ENCODE measurements around the gene MAPK8IP1. TPM values are rescaled to one million over a fixed set of nuclear protein-coding genes. Genes with fewer than 3 reads are reported as not detected.

The MAPK8IP1 gene
- total RNA-seq, 1 donor from 2014 or later: 38.7 TPM

- Mint-ChIP-seq H3K4me1 (peaks cover 11% of the 10 kb centered on the region), H3K9me3 (no peaks in the 10 kb centered on the region), H3K36me3 (ENCODE audit: low read depth) (no peaks in the 10 kb centered on the region), H3K4me3 (no peak overlapping the region), H3K27me3 (ENCODE audit: low read depth) (no peaks in the 10 kb centered on the region), H3K27ac (ENCODE audit: unreplicated experiment) (no peak overlapping the region)
- DNase-seq (ENCODE audit: low read depth, low spot score): no peak
- no peak for TF ChIP-seq CTCF (conservative IDR thresholded peaks at IDR 0.05)
These were observed 24.4 kb downstream of the MAPK8IP1 start for GRCh38 chr11:45909594-45910475.

GRCh38 chr11:45910623-45911022 is 25.2 kb downstream of the MAPK8IP1 start:
- DNase-seq (ENCODE audit: low read depth, low spot score): no peak
- no peaks in the 10 kb centered on the region for H3K36me3 Mint-ChIP-seq (ENCODE audit: low read depth)
- no peak for TF ChIP-seq CTCF (conservative IDR thresholded peaks at IDR 0.05)
- no peak overlapping the region for H3K27ac Mint-ChIP-seq (ENCODE audit: unreplicated experiment)
- H3K9me3 Mint-ChIP-seq: no peaks in the 10 kb centered on the region
- peaks cover 11% of the 10 kb centered on the region for H3K4me1 Mint-ChIP-seq
- H3K4me3 Mint-ChIP-seq: no peak overlapping the region
- no peaks in the 10 kb centered on the region for H3K27me3 Mint-ChIP-seq (ENCODE audit: low read depth)

- H3K9me3 Mint-ChIP-seq: no peaks in the 10 kb centered on the region
- TF ChIP-seq CTCF (conservative IDR thresholded peaks at IDR 0.05): no peak
- peaks cover 15% of the 10 kb centered on the region for H3K4me1 Mint-ChIP-seq
- peaks cover 4% of the 10 kb centered on the region for H3K27me3 Mint-ChIP-seq (ENCODE audit: low read depth)
- DNase-seq (ENCODE audit: low read depth, low spot score): no peak
- no peak overlapping the region for H3K4me3 Mint-ChIP-seq
- H3K27ac Mint-ChIP-seq (ENCODE audit: unreplicated experiment): no peak overlapping the region
- H3K36me3 Mint-ChIP-seq (ENCODE audit: low read depth): no peaks in the 10 kb centered on the region
These were observed 28.1 kb downstream of the MAPK8IP1 start for GRCh38 chr11:45913514-45913913.

GRCh38 chr11:45913942-45914635 is 28.6 kb downstream of the MAPK8IP1 start:
- H3K4me3 Mint-ChIP-seq: peak overlapping the region; percentile 75
- DNase-seq (ENCODE audit: low read depth, low spot score): no peak
- no peaks in the 10 kb centered on the region for H3K9me3 Mint-ChIP-seq
- H3K27me3 Mint-ChIP-seq (ENCODE audit: low read depth): peaks cover 8% of the 10 kb centered on the region
- no peak for TF ChIP-seq CTCF (conservative IDR thresholded peaks at IDR 0.05)
- no peak overlapping the region for H3K27ac Mint-ChIP-seq (ENCODE audit: unreplicated experiment)
- peaks cover 18% of the 10 kb centered on the region for H3K4me1 Mint-ChIP-seq
- no peaks in the 10 kb centered on the region for H3K36me3 Mint-ChIP-seq (ENCODE audit: low read depth)

GRCh38 chr11:45915446-45915845 is 30.0 kb downstream of the MAPK8IP1 start:
- Mint-ChIP-seq H3K27me3 (ENCODE audit: low read depth) (peaks cover 15% of the 10 kb centered on the region), H3K4me3 (peak overlapping the region; percentile 74), H3K9me3 (no peaks in the 10 kb centered on the region), H3K27ac (ENCODE audit: unreplicated experiment) (no peak overlapping the region), H3K4me1 (peaks cover 18% of the 10 kb centered on the region), H3K36me3 (ENCODE audit: low read depth) (no peaks in the 10 kb centered on the region)
- TF ChIP-seq CTCF (conservative IDR thresholded peaks at IDR 0.05): no peak
- DNase-seq (ENCODE audit: low read depth, low spot score): no peak
